Central memory CD8-positive, alpha-beta T cell (primary cell): ENCODE measurements around the gene EIF1.

Source experiments
- ATAC-seq: fragments of 150-1000 bp; cut with Tn5 transposase; replicated peaks from 2 replicates; pipeline ENCODE4 v1.10.0; 2022; ENCODE audit warnings: mild to moderate bottlenecking, moderate FRiP score, moderate number of reproducible peaks; ENCODE audit not compliant: poor library complexity, severe bottlenecking; ENCODE audit errors: extremely low read depth
- DNase-seq, 2 donors: peaks; one replicate each; pipeline ENCODE4 v3.0.0; 2021; ENCODE audit warnings: low spot score in 2 of 2
- H3K27ac Mint-ChIP-seq: one replicate; pipeline ENCODE4 v1.8.0; 2022; ENCODE audit warnings: low read depth, mild to moderate bottlenecking, moderate library complexity, mixed read lengths
- H3K27me3 Mint-ChIP-seq: one replicate; pipeline ENCODE4 v1.8.0; 2022; ENCODE audit warnings: mixed read lengths
- H3K36me3 Mint-ChIP-seq: one replicate; pipeline ENCODE4 v1.8.0; 2022; ENCODE audit warnings: mild to moderate bottlenecking, moderate library complexity, mixed read lengths; ENCODE audit not compliant: insufficient read depth
- H3K4me1 Mint-ChIP-seq: one replicate; pipeline ENCODE4 v1.8.0; 2022; ENCODE audit warnings: mixed read lengths
- H3K4me3 Mint-ChIP-seq: one replicate; pipeline ENCODE4 v1.8.0; 2022; ENCODE audit warnings: mild to moderate bottlenecking, moderate library complexity, mixed read lengths
- H3K9me3 Mint-ChIP-seq: one replicate; pipeline ENCODE4 v1.8.0; 2022; ENCODE audit warnings: mixed read lengths

The EIF1 gene

DNA sequence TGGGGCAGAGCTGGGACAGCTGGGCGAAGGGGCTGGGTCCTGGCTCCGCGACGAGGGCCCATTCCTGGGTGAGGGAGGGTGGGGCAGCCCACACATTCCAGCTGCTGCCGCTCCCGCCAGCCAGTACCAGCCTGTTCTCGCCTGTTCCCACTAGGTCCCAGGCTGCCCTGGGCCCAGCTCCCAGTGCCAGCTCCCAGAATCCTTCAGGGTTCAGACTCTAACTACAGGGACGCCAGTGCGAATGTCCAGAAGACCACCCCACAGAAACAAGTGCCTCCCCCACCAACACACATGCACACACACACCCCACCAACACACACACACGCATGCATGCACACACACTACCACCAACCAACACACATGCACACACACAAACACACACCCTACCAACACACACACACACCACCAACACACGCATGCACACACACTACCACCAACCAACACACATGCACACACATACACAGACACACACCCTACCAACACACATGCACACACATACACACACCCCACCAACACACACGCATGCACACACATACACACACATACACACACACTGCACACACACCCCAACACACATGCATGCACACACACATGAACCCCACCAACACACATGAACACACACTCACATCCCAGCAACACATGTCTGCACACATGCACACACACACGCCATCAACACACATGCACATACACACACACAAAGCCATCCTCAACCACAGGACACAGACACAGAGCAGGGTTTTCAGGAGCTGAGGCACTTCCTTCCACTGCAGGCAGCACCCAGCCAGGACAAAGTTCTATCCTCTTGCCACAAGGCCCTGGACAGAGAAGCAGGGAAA, 36.8 kb upstream of the EIF1 start:
- Mint-ChIP-seq H3K27ac (no peak overlapping the region), H3K4me1 (no peaks in the 10 kb centered on the region), H3K4me3 (no peak overlapping the region), H3K27me3 (no peaks in the 10 kb centered on the region), H3K36me3 (peaks cover 4% of the 10 kb centered on the region), H3K9me3 (no peaks in the 10 kb centered on the region)
- ATAC-seq: no peak
- DNase-seq: no peak

DNA sequence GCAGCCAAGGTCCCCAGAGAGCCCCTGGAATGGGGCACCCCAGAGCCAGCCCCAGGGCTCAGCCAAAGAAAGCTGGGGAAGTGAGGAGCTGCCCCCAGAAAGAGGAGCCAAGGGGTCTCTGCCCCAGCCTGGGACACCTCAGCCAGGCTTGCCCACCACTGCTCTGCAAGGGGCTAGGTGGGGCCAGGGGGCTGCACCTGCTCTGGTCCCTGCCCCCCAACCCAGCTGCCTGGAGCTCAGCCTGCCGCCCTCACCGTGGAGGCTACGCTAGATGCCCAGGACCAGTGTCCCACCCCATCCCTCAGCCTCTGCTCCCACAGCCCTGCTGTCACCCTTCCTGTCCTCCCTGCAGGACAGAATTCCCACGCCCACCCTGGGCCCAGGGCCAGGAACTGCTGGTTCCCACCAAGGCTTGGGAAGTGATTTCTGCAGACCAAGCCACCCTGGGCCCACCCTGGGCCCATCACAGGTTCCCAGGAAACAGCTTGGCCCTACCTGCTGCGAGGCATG, 36.2 kb upstream of the EIF1 start:
- no peak for DNase-seq
- Mint-ChIP-seq H3K36me3 (peaks cover 4% of the 10 kb centered on the region), H3K27ac (no peak overlapping the region), H3K27me3 (no peaks in the 10 kb centered on the region), H3K4me1 (no peaks in the 10 kb centered on the region), H3K9me3 (no peaks in the 10 kb centered on the region), H3K4me3 (no peak overlapping the region)
- no peak for ATAC-seq

DNA sequence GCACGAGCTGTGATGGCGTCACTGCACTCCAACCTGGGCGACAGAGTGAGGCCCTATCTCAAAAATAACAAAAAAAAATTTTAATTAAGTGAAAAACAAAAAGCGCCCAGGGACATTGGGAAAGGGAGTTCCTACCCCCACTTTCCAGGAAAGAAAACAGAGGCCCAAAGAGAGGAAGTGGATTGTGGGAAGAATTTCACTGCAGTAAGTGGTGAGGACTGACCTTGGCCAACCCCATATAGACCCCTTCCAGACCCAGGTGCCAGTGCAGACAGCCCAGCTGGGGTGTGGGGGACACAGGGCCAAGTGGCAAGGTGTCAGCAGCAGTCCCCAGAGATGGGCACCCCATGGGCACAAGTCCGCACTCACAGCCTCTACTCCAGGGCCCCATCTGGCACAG, 35.3 kb upstream of the EIF1 start:
- Mint-ChIP-seq H3K27ac (no peak overlapping the region), H3K27me3 (no peaks in the 10 kb centered on the region), H3K4me1 (no peaks in the 10 kb centered on the region), H3K36me3 (no peaks in the 10 kb centered on the region), H3K4me3 (no peak overlapping the region), H3K9me3 (no peaks in the 10 kb centered on the region)
- ATAC-seq: no peak
- no peak for DNase-seq

DNA sequence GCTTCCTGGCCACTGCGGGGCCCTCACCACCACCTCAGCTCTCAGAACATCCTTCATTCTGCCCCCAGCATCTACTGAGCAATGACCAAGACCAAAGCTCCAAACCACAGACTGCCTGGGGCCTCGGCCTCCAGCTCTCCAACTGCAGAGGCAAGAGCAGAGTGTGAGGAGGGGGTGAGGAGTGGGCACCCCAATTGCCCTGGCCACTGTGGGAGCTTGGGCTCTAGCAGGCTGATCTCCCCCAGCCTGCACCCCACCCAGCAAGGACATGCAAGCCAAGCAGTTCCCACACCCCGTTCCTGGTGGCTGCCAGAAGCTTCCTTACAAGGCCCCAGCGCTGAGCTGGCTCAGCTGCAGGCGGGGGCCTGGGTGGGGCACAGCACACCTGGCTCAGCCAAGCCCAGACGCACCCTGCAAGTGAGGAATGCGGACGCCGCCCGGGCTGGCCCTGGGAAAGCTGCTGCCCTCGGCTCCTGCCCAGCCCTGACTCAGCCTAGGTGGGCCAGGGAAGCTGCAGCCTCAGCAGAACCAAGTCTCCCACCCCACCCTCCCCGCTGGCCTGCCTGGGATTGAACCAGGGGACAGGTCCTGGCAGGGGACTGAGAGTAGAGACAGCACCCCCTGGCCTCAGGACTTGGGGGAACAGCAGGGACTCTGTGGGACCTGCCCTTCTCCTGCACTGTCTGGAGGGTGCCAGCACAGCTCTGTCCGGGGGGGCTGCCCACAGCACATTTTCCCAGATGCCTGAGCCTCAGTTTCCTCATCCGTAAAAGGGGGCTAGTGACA, 34.6 kb upstream of the EIF1 start:
- Mint-ChIP-seq H3K4me3 (no peak overlapping the region), H3K36me3 (no peaks in the 10 kb centered on the region), H3K27me3 (no peaks in the 10 kb centered on the region), H3K9me3 (no peaks in the 10 kb centered on the region), H3K27ac (no peak overlapping the region), H3K4me1 (no peaks in the 10 kb centered on the region)
- DNase-seq: no peak
- ATAC-seq: no peak

DNA sequence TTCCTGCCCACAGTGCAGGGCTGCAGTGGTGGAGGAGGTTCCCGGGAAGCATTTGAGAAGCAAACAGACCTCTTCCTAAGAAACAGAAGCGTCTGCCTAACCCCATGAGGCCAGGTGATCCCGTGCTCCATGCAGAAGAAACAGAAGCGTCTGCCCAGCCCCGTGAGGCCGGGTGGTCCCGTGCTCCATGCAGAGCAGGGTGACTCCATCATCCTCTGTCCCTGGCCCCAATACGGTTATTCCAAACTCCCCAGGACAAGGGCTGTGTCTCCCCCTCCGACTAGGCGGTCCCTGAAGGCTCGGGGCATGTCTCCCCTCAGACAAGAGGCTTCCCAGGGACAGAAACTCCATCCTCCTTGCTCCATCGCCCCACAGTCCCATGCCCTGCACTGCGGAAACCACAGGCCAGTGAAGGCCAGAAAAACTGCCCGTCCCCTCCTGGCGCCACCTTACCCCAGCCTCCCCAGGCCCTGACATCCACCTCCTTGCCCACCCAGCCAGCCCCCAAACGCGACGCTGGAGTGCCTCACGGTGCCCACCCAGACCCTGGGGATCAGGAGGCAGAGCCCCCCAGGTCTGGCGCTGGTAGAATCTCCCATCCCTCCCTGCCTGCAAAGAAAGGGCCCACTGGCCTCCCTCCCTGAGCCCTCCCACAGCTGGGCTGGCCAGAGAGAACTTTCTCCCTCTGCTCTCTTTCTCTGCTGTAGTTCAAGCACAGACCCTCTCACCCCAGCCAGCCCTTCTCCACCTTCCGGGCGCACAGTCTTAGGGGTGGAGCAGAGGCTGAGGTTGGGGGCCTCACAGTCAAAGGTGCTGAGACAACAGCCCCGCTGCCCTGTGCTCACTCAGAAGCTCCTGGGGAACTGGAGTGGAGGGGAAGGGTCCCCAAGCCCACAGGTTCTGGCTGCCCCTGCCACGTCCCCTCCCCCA, 33.7 kb upstream of the EIF1 start:
- ATAC-seq: no peak
- Mint-ChIP-seq H3K27ac (no peak overlapping the region), H3K4me3 (no peak overlapping the region)

DNA sequence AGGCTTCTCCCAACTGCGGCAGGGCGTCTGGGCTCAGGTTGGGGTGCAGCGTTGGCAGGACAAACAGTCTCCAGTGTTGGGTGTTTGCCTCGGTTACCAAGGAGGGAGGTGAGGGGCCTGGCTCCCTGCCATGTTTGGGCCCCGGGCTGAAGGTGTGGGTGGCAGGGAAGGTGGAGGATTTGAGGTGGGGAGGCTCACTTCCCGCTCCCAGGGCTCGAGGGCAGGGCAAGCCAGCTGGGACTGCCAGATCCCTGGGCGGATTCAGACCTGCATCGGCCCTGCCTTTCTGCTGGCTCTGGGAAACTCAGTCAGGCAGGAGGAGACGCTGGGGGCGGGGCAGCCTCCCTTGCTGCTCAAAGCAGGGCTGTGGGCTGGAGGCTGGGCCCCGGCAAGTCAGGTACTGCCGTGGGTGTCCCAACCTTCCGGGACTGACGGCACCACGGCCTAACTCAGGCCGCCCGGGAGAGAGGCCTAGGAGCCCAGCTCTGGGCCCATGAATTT, 33.0 kb upstream of the EIF1 start:
- Mint-ChIP-seq H3K27ac (no peak overlapping the region), H3K4me3 (no peak overlapping the region), H3K9me3 (no peaks in the 10 kb centered on the region), H3K4me1 (no peaks in the 10 kb centered on the region), H3K36me3 (peaks cover 2% of the 10 kb centered on the region), H3K27me3 (no peaks in the 10 kb centered on the region)
- DNase-seq (no peak), ATAC-seq (no peak)

More for the DNA sequence above, 33.7 kb upstream of the EIF1 start:
- H3K36me3 Mint-ChIP-seq: no peaks in the 10 kb centered on the region
- no peaks in the 10 kb centered on the region for H3K4me1 Mint-ChIP-seq
- no peaks in the 10 kb centered on the region for H3K27me3 Mint-ChIP-seq
- H3K9me3 Mint-ChIP-seq: no peaks in the 10 kb centered on the region
- no peak for DNase-seq

DNA sequence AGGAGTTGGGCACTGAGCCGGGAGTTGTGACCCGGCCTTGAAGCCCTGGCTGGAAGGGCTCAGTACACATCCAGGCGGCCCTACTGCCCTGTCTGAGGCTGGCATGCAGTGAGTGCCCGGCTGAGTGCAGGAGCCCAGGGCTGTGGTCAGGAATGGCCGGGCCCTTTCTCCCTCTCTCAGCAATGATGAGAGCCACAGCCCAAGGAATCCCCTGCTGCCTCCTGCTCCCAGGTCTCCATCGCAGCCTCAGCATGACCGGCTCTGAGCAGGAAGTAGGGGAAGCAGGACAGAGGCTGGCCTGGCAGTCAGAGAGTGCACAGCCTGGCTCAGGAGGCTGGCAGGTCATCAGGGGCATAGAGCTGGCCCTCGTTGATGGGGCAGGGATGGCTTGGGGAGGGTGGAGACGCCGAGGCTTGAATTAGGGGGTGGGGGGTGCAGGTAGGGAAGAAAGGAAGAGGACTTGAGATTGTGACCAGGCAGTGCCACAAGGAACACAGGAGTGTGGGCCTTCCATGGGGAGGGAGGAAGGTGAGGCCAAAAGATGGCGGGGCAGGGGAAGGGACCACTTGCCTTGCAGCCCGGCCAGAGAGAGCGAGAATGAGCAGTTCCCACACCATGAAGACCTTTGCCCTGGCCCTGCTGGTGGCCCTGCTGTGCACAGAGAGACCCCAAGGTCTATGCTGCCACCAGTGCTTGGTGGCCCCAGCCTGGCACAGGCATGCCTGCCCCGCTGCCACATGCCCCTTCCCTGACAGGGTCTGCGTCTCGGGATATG, 32.2 kb upstream of the EIF1 start:
- H3K27ac Mint-ChIP-seq: no peak overlapping the region
- H3K36me3 Mint-ChIP-seq: peaks cover 2% of the 10 kb centered on the region
- DNase-seq: no peak
- H3K9me3 Mint-ChIP-seq: no peaks in the 10 kb centered on the region
- no peaks in the 10 kb centered on the region for H3K27me3 Mint-ChIP-seq
- H3K4me3 Mint-ChIP-seq: no peak overlapping the region
- ATAC-seq: no peak
- H3K4me1 Mint-ChIP-seq: no peaks in the 10 kb centered on the region

DNA sequence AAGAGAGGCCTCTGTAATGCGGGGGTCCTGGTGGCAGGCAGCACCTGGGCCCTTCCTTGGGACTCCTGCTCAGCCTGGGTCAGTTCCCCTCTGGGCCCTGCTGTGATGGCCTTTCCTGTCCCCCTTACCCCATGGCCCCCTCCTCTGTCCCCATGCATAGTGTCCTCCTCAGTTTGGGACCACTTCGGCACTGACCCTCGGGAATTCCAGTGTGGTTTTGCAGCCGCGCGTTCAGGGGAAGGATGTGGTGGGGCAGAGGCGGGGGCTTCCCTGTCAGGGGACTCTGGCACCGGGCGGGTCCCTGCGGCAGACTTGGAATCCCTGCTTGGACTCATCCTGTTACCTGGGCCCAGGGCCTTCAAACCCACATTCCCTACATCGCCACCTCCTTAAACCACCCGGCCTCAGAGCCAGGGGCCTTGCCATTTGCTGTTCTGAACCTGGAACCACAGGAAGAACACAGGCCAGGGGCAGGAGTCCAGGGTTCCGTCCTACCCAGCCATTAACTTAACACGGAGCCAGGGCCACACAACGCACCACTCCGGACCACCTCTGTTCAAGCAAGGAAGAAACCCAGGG, 31.4 kb upstream of the EIF1 start:
- Mint-ChIP-seq H3K27ac (no peak overlapping the region), H3K36me3 (peaks cover 2% of the 10 kb centered on the region), H3K4me3 (no peak overlapping the region), H3K9me3 (no peaks in the 10 kb centered on the region), H3K27me3 (no peaks in the 10 kb centered on the region), H3K4me1 (no peaks in the 10 kb centered on the region)
- DNase-seq: no peak
- ATAC-seq: no peak

DNA sequence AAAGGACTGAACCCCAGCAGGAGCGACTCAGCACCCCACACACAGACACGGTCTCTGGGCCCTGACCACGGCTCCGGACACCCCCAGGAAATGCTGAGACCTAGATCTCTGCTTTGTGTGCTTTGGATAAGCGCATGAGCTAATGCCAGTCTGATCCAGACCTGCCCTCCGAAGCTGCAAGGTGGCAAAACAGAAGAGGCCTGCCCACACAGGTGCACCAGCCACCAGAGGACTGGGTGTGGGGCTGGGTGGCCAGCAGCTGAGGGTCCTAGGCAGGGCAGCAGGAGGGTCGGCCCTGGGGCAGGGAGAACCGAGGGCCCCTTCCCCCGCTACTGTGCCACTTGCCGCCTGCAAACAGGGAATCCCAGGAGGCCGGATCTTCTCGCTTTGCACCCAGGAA, 30.7 kb upstream of the EIF1 start:
- Mint-ChIP-seq H3K9me3 (no peaks in the 10 kb centered on the region), H3K4me1 (no peaks in the 10 kb centered on the region), H3K4me3 (no peak overlapping the region), H3K27ac (no peak overlapping the region), H3K36me3 (peaks cover 2% of the 10 kb centered on the region), H3K27me3 (no peaks in the 10 kb centered on the region)
- ATAC-seq (no peak), DNase-seq (no peak)

DNA sequence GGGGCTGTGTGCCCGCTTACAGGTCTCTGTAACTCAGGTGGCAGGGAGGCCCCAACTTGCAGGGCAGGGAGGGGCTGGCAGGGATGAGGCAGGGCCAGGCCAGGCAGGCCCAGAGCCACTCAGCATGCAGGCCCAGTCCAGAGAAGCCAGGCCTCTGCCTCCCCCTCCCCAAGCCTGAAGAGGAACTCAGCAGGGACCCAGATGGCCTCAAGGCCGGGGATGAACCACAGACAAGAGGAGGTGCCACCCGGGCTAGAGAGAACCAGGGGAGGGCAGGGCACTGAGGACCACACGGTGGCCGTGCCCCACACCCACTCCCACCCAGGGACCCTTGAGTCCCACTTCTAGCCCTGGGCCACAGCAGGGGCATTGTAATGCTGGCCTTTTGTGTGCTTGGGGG, 29.8 kb upstream of the EIF1 start:
- no peaks in the 10 kb centered on the region for H3K27me3 Mint-ChIP-seq
- H3K4me3 Mint-ChIP-seq: no peak overlapping the region
- ATAC-seq (no peak), DNase-seq (no peak)
- no peak overlapping the region for H3K27ac Mint-ChIP-seq
- peaks cover 2% of the 10 kb centered on the region for H3K36me3 Mint-ChIP-seq
- no peaks in the 10 kb centered on the region for H3K4me1 Mint-ChIP-seq
- H3K9me3 Mint-ChIP-seq: no peaks in the 10 kb centered on the region

DNA sequence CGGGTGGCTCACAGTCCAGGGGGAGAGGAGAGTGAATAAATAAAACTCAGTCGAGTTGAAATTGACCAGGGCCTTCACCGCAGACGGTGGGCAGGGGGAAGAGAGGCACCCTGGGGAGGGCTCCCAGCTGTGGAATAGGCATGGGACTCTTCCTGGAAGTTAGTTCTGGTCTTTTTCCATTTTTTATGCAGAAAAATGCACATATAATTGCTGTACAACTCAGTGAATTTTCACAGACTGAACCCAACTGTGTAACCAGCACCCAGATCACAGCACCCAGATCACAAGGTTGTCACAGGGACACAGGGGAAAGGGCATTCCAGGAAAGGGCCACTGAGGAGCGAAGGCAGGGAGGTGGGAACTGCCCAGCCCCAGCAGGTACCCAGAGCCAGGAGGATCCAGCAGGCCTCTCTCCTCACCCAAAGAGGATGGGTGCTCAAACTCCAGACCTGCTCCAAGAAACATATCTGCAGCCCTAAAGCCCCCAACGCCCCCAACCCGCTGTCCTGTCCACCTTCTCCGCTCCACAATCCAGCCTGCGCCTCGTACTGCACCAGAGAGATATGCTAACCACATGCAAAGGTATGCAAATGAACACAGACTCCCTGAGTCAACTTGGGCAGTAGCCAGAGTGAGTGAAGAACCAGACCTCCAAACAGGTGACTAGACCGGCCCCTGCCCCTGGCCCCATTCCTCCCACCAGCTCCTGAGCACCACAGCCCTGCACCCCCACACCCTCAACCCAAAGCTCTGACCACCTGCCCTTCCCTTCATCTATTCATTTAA, 29.1 kb upstream of the EIF1 start:
- peaks cover 2% of the 10 kb centered on the region for H3K36me3 Mint-ChIP-seq
- H3K27ac Mint-ChIP-seq: no peak overlapping the region
- H3K9me3 Mint-ChIP-seq: no peaks in the 10 kb centered on the region
- H3K4me1 Mint-ChIP-seq: no peaks in the 10 kb centered on the region
- no peak for ATAC-seq
- no peak for DNase-seq
- no peak overlapping the region for H3K4me3 Mint-ChIP-seq
- no peaks in the 10 kb centered on the region for H3K27me3 Mint-ChIP-seq
